GM03348 (cell line): ENCODE results near the gene NUDT8.
"Not testable (repeated sequence)": the region's sequence is repeated elsewhere in the genome, so short reads cannot be mapped to it uniquely, and the experiment has no call there.

Experiments
- DNase-seq: peaks from one replicate; pipeline ENCODE4 v3.0.0; 2012; ENCODE audit warnings: low spot score

The NUDT8 gene

DNA sequence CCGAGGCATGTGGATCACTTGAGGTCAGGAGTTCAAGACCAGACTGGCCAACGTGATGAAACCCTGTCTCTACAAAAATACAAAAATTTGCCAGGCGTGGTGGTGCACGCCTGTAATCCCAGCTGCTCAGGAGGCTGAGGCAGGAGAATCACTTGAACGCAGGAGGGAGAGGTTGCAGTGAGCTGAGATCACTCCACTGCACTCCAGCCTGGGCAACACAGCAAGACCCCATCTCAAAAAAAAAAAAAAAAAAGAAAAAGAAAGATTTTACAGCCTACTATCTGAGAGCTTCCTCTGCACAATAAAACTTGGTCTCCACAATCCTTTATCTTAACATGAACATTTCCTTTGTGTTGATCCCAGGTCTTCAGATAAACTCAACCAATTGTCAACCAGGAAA is 31.0 kb upstream of the NUDT8 start:
- not testable (repeated sequence) for DNase-seq

DNA sequence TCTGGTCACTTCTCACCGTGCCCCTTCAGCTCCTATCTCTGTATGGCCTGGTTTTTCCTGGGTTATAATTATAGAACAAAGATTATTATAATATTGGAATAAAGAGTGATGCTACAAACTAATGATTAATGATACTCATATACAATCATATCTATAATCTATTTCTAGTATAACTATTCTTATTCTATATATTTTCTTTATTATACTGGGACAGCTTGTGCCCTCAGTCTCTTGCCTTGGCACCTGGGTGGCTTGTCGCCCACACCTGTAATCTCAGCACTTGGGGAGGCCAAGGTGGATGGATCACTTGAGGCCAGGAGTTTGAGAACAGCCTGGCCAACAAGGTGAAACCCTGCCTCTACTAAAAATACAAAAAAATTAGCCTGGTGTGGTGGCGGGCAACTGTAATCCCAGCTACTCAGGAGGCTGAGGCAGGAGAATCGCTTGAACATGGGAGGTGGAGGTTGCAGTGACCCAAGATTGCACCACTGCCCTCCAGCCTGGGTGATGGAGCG is 30.0 kb upstream of the NUDT8 start:
- not testable (repeated sequence) for DNase-seq

- DNase-seq = no peak
Observed at GRCh38 chr11:67657300-67657699, 27.6 kb upstream of the NUDT8 start.

GRCh38 chr11:67656278-67656922 is 26.7 kb upstream of the NUDT8 start:
- DNase-seq = no peak

DNA sequence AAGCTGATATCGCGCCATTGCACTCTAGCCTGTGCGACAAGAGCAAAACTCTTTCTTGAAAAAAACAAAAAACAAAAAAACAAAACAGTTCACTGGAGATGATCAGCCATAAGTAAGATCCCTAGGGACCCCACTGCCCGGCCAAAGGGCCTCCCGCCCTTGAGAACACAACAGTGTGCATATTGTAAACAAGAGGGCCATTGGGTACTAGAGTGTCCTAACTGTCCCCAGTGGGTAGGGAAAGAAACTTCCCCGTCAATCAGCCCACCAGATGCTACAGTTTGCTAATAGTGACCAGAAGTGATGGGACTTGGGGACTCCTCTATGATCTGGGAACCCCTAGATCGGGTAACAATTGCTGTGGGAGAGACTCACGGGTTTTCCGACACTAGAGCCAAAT is 24.5 kb upstream of the NUDT8 start:
- DNase-seq = no peak

DNA sequence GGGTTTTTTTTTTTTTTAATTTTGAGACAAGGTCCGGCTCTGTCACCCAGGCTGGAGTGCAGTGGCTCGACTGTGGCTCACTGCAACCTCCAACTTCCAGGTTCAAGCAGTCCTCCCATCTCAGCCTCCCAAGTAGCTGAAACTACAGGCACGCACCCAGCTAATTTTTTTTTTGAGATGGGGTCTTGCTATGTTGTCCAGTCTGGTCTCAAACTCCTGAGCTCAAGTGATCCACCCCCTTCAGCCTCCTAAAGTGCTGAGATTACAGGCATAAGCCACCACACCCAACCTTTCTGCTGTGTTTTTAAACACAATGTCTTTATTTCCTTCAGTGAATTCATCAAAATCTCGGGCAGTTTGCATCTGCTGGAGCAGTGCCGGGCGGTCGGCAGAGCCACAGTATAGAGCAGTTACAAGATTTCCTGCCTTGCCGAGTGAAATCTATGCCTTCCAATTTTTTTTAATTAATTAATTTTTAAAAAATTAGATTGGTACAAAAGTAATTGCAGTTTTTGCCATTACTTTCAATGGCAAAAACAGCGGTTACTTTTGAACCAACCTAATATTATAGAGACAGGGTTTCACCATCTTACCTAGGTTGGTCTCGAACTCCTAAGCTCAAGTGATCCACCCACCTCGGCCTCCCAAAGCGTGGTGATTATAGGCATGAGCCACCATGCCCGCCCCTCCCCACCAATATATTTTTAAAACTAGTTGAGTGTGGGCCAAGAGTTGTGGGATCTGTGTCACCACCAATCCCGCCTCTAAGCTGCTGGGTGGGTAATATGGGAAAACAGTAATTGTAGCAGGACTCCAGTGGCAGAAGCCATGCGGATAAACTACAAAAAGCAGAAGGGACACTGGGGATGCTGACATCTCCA is 23.5 kb upstream of the NUDT8 start:
- DNase-seq = no peak

DNA sequence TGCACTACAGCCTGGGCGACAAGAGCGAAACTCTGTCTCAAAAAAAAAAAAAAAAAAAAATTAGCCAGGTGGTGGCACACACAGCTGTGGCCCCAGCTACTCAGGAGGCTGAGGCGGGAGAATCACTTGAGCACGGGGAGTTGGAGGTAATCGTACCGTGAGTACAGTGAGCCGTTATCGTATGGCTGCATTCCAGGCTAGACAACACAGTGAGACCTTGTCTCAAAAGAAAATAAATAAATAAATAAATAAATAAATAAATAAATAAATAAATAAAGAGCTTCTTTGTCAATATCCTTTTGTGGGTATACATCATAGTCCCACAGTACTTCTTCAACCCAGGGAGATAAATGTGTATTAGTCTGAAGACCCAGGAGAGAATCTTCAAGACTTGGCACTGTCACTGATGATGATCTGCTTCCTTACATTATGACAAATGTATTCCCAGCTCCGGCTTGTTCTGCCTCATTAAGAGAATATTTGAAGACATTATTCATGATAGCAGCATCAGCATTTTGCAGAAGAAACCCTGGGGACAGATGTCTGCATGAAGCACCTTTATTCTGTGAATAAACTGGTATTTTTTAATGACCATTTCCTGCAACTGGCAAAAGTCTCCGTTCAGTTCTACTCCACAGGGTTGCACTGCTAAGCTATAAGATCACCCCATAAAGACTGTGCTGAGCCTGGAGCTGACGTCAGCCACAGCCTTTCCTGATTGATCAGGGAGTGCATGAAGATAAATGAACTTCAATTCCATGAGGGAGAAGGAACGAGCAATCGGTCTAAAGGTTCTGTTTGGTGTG is 22.4 kb upstream of the NUDT8 start:
- no peak for DNase-seq

GRCh38 chr11:67649634-67650510 is 20.1 kb upstream of the NUDT8 start:
- no peak for DNase-seq

- DNase-seq = no peak
Observed at GRCh38 chr11:67648796-67649613, 19.3 kb upstream of the NUDT8 start.

DNA sequence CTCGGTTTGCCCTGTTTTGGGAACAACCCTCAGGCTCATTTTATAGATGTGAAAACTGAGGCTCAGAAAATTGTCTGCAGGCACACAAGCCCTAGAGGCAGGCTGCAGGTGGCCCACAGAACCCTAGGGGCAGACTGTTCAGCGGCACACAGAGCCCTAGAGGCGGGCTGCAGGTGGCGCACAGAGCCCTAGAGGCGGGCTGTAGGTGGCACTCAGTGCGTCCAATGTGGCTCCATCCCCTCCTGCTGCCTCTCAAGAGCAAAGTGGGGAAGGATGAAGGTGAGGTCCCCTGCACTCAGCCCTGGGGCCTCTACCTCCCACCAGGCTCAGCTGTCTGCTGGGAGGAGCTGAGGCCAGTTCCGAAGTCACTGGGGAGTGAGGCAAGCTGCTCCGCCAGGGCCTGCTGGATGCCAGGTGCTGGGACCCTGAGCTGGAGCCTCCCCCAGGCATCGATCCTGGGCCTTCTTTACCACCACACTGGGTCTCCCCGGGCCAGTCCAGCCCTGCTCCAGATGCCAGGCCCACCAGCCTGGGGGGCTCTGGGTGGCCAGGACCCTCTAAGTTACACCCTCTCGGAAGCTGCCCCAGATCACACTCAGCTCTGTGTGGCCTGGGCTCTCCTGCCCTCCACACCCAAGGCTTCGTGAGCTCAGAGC is 18.5 kb upstream of the NUDT8 start:
- DNase-seq = no peak

GRCh38 chr11:67647471-67647870 is 17.7 kb upstream of the NUDT8 start:
- DNase-seq = no peak

DNA sequence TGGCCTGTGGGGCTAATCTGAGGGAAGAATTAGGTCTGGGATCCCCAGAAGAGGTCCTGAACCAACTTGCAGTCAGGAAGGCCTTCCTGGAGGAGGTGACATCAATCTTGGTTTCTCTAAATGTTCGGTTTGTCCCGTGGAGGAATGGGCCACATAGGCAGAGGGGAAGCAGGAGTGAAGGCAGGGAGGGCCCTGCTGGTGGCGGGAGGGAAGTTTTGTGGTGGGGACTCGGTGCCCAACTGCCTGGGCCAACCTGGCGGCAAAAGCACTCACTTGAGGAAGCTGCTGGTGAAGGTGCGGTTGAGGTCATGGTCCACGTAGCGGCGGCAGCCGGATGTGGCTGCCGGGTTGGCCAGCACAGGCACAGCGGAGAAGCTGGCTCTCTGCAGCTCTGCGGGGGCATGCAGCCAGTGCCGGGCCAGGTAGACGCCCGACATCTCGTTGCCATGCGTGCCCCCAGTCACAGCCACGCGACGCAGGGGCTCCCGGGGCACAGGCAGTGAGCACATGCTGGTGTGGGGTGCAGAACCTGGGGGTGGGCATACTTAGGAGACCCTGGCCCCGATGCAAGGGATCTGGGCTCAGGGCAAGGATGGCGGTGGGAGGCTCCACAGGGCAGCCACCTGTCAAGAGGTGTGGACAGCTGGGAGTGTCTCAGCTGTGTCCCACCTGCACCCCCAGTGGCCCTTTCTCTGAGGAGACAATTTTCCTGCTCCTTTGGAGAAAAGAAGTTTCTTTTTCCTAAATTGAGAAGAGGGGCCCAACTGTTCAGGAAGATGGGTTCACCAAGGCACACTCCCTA is 17.0 kb upstream of the NUDT8 start:
- DNase-seq = no peak

GRCh38 chr11:67645521-67646461 is 16.1 kb upstream of the NUDT8 start:
- DNase-seq = no peak

GRCh38 chr11:67644472-67645418 is 15.0 kb upstream of the NUDT8 start:
- DNase-seq = no peak

DNA sequence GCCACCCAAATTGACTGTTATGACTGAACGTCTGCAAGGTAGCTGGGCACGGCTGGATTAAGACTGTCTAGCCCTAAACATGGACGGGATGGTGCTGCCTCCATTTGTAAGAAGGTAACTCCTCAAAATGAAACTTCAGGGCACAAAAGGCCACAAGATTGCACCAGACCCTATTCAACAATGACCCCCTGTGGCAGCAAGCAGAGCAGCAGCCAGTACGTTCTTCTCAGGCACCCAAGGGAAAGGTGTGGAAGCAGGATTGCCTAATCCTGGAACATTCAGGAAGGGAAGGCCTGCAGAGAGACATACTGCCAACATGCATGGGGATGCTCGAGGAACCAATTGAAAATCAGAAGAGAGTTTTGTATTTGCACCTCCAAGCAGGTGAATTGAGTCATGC is 14.3 kb upstream of the NUDT8 start:
- DNase-seq = no peak

DNA sequence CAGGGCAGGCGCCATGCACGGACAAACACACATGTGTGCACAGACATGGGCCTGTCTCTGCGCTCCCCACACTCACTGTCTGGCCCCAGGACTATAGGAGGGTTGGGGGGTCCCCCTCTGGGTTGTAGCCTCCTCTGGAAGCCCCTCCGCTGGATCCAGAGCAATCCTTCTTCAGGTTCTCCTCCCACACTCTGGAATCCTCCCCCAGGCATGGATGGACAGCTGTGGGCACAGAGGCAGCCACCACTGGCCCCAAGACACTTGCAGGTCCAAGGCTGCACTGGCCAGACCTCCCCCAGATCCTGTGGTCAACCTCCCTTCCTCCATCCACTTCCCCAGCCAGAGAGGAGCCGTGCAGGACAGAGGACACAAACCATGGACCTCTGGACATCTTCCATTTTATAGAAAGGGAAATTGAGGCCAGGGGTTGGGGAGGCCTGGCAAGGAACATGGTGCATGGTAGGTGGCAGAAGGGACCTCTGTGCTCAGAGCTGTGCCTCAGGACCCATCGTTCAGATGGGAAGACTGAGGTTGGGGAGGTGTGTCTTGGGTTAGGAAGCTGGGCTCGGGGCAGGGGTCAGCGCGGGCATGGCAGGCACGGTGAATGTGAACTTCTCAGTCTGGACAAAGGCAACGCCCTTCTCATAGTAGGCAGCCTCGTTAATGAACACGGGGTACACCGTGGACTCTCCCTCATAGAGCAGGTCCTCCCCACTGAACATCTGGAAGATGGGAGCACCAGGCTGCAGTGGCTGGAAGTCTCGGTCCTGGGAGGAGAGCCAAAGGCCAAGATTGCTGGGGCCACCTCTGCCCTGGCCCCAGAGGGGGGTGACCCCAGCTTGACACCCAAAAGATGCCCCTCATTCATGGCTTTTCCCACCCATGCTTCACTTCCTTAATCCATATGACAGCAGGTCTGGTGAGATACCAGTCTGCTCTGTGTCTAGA is 12.7 kb upstream of the NUDT8 start:
- DNase-seq = no peak
